ENCODE measurements around the gene GALNT9.
"Not testable (repeated sequence)": the region's sequence is repeated elsewhere in the genome, so short reads cannot be mapped to it uniquely, and the experiment has no call there.

GALNT9 gene

GRCh38 chr12:132278401-132279183, 50.8 kb downstream of the GALNT9 start:
- no peak for DNase-seq

- no peak for DNase-seq
Observed at GRCh38 chr12:132277949-132278348, 51.4 kb downstream of the GALNT9 start.

GRCh38 chr12:132277374-132277941, 51.9 kb downstream of the GALNT9 start:
- no peak for DNase-seq

- DNase-seq = no peak
Observed at GRCh38 chr12:132276827-132277373, 52.5 kb downstream of the GALNT9 start.

- no peak for DNase-seq
Observed at GRCh38 chr12:132276066-132276826, 53.1 kb downstream of the GALNT9 start.

- no peak for DNase-seq
Observed at GRCh38 chr12:132275631-132276030, 53.8 kb downstream of the GALNT9 start.

GRCh38 chr12:132275110-132275531, 54.3 kb downstream of the GALNT9 start:
- DNase-seq = no peak

- DNase-seq = no peak
Observed at GRCh38 chr12:132273992-132274334, 55.4 kb downstream of the GALNT9 start.

- no peak for DNase-seq
Observed at GRCh38 chr12:132272711-132273110, 56.7 kb downstream of the GALNT9 start.

- no peak for DNase-seq
Observed at GRCh38 chr12:132271755-132272092, 57.7 kb downstream of the GALNT9 start.

- no peak for DNase-seq
Observed at GRCh38 chr12:132270969-132271754, 58.2 kb downstream of the GALNT9 start.

- DNase-seq = no peak
Observed at GRCh38 chr12:132270516-132270915, 58.9 kb downstream of the GALNT9 start.

- no peak for DNase-seq
Observed at GRCh38 chr12:132269271-132269968, 60.0 kb downstream of the GALNT9 start.

GRCh38 chr12:132268674-132269073, 60.7 kb downstream of the GALNT9 start:
- DNase-seq = no peak

- no peak for DNase-seq
Observed at GRCh38 chr12:132267873-132268272, 61.5 kb downstream of the GALNT9 start.

GRCh38 chr12:132266802-132267201, 62.6 kb downstream of the GALNT9 start:
- no peak for DNase-seq

- no peak for DNase-seq
Observed at GRCh38 chr12:132266370-132266769, 63.0 kb downstream of the GALNT9 start.

GRCh38 chr12:132265822-132266221, 63.6 kb downstream of the GALNT9 start:
- not testable (repeated sequence) for DNase-seq

GRCh38 chr12:132265056-132265800, 64.2 kb downstream of the GALNT9 start:
- no peak for DNase-seq

GRCh38 chr12:132264086-132265010, 65.0 kb downstream of the GALNT9 start:
- no peak for DNase-seq

All from activated CD4-positive, CD25-positive, alpha-beta regulatory T cell (primary cell).